Trophoblast cell (in vitro differentiated cells and primary cell): ENCODE data around the gene SRC.

Experiments used
- DNase-seq, 2 donors: peaks; one replicate each; pipeline ENCODE4 v3.0.0-alpha.2; 2016
- H2AFZ ChIP-seq: 2 replicates; pipeline ENCODE4 v1.6.1; 2013; ENCODE audit warnings: low read length, moderate library complexity, mild to moderate bottlenecking; ENCODE audit not compliant: insufficient read depth, poor library complexity
- H2AK5ac ChIP-seq: 2 replicates; pipeline ENCODE4 v1.6.1; 2013; ENCODE audit warnings: mild to moderate bottlenecking, low read length
- H2BK120ac ChIP-seq: 2 replicates; pipeline ENCODE4 v1.6.1; 2013; ENCODE audit warnings: low read length, mild to moderate bottlenecking, moderate library complexity; ENCODE audit not compliant: insufficient read depth, poor library complexity
- H2BK12ac ChIP-seq: 2 replicates; pipeline ENCODE4 v1.6.1; 2013; ENCODE audit warnings: mild to moderate bottlenecking, low read length, moderate library complexity
- H2BK5ac ChIP-seq: 2 replicates; pipeline ENCODE4 v1.6.1; 2013; ENCODE audit warnings: low read length, low read depth, moderate library complexity, mild to moderate bottlenecking; ENCODE audit not compliant: poor library complexity
- H3K14ac ChIP-seq: 2 replicates; pipeline ENCODE4 v1.6.1; 2013; ENCODE audit warnings: mild to moderate bottlenecking, low read length
- H3K18ac ChIP-seq: 2 replicates; pipeline ENCODE4 v1.6.1; 2013; ENCODE audit warnings: mild to moderate bottlenecking, low read length
- H3K23ac ChIP-seq: 2 replicates; pipeline ENCODE4 v1.6.1; 2013; ENCODE audit warnings: low read length
- H3K27ac ChIP-seq: 2 replicates; pipeline ENCODE4 v1.5.1; 2013; ENCODE audit warnings: low read depth, mild to moderate bottlenecking, inconsistent platforms, low read length, moderate library complexity
- H3K27me3 ChIP-seq: 2 replicates; pipeline ENCODE4 v1.6.1; 2013; ENCODE audit warnings: inconsistent platforms, mild to moderate bottlenecking, low read length, moderate library complexity; ENCODE audit not compliant: insufficient read depth
- H3K36me3 ChIP-seq, 2 experiments: 1 replicate in 1 of 2; 2 replicates in 1 of 2; pipeline ENCODE4 v1.6.1; 2013; ENCODE audit warnings: low read length in 2 of 2, mild to moderate bottlenecking in 2 of 2, moderate library complexity in 1 of 2; ENCODE audit not compliant: insufficient read depth in 2 of 2, control insufficient read depth in 1 of 2
- H3K4ac ChIP-seq: 2 replicates; pipeline ENCODE4 v1.6.1; 2013; ENCODE audit warnings: low read depth, mild to moderate bottlenecking, low read length, moderate library complexity
- H3K4me1 ChIP-seq, 2 experiments: 1 replicate in 1 of 2; 2 replicates in 1 of 2; pipeline ENCODE4 v1.6.1; 2013; ENCODE audit warnings: low read length in 2 of 2, mild to moderate bottlenecking in 2 of 2, moderate library complexity in 1 of 2; ENCODE audit not compliant: insufficient read depth in 2 of 2, control insufficient read depth in 1 of 2
- H3K4me2 ChIP-seq: 2 replicates; pipeline ENCODE4 v1.6.1; 2013; ENCODE audit warnings: inconsistent platforms, mild to moderate bottlenecking, low read length, moderate library complexity
- H3K4me3 ChIP-seq: 2 replicates; pipeline ENCODE4 v1.5.1; 2013; ENCODE audit warnings: mild to moderate bottlenecking, low read depth, low read length, inconsistent platforms
- H3K79me1 ChIP-seq: one replicate; pipeline ENCODE4 v1.6.1; 2013; ENCODE audit warnings: low read length
- H3K79me2 ChIP-seq: 2 replicates; pipeline ENCODE4 v1.6.1; 2013; ENCODE audit warnings: low read length, mild to moderate bottlenecking; ENCODE audit not compliant: control insufficient read depth, insufficient read depth, poor library complexity
- H3K9ac ChIP-seq: 2 replicates; pipeline ENCODE4 v1.6.1; 2013; ENCODE audit warnings: mild to moderate bottlenecking, low read length
- H3K9me3 ChIP-seq: 2 replicates; pipeline ENCODE4 v1.6.1; 2013; ENCODE audit warnings: low read depth, mild to moderate bottlenecking, control low read depth, inconsistent platforms, low read length; ENCODE audit not compliant: insufficient read depth
- H4K12ac ChIP-seq: 2 replicates; pipeline ENCODE4 v1.6.1; 2013; ENCODE audit warnings: low read depth, mild to moderate bottlenecking, low read length, moderate library complexity
- H4K8ac ChIP-seq: 2 replicates; pipeline ENCODE4 v1.6.1; 2013; ENCODE audit warnings: low read depth, mild to moderate bottlenecking, low read length, moderate library complexity
- H4K91ac ChIP-seq: one replicate; pipeline ENCODE4 v1.6.1; 2013; ENCODE audit warnings: low read depth, mild to moderate bottlenecking, low read length, moderate library complexity
- WGBS: extraction: QIAGEN DNeasy Blood & Tissue Kit; methylation state at CpG from one replicate; pipeline ENCODE4 v1.1.7; 2013; ENCODE audit warnings: missing lambda C conversion rate; ENCODE audit not compliant: insufficient read length, insufficient coverage; ENCODE audit errors: extremely low coverage; 5-methylcytosine and 5-hydroxymethylcytosine counted together

Gene SRC

DNA sequence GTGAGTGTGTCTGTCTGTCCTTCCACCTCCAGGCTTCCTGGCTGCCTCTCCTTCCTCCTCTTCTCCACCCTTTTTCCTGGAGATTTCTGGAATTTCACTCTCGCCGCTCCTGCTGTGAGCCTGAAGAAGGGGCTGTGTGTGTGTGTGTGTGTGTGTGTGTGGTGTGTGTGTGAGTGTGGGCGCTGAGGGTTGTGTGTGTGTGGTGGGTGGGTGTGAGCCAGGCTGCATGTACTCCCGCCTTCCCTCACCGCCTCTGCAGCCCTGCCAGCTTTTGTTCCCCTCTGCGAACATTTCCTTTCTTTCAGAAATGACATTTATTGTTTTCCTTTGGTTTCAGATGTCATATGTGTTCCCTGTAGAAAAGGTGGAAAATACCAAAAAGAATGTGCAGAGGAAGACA is 76.0 kb downstream of the SRC start:
- H3K4me3 ChIP-seq = no peak overlapping the region
- no peak overlapping the region for H3K4ac ChIP-seq
- no peak overlapping the region for H4K8ac ChIP-seq
- H2AK5ac ChIP-seq = no peak overlapping the region
- peaks cover 0 to 2% of the 10 kb centered on the region in 2 experiments for H3K36me3 ChIP-seq
- H3K4me2 ChIP-seq = no peak overlapping the region
- H3K14ac ChIP-seq = no peak overlapping the region
- no peaks in the 10 kb centered on the region for H3K79me2 ChIP-seq
- no peak overlapping the region for H3K23ac ChIP-seq
- no peak overlapping the region for H2BK12ac ChIP-seq
- no CpG with 5 or more reads among the region's 6 CpGs for WGBS
- H3K9ac ChIP-seq = no peak overlapping the region
- no peak for DNase-seq
- H4K91ac ChIP-seq = no peak overlapping the region
- H4K12ac ChIP-seq = no peak overlapping the region
- H2BK5ac ChIP-seq = no peak overlapping the region
- no peaks in the 10 kb centered on the region for H3K27me3 ChIP-seq
- H2BK120ac ChIP-seq = no peak overlapping the region
- no peaks in the 10 kb centered on the region for H3K79me1 ChIP-seq
- peaks cover 8% of the 10 kb centered on the region for H3K9me3 ChIP-seq
- no peak overlapping the region for H3K27ac ChIP-seq
- H2AFZ ChIP-seq = no peak overlapping the region
- peaks cover 0 to 1% of the 10 kb centered on the region in 2 experiments for H3K4me1 ChIP-seq
- no peak overlapping the region for H3K18ac ChIP-seq

DNA sequence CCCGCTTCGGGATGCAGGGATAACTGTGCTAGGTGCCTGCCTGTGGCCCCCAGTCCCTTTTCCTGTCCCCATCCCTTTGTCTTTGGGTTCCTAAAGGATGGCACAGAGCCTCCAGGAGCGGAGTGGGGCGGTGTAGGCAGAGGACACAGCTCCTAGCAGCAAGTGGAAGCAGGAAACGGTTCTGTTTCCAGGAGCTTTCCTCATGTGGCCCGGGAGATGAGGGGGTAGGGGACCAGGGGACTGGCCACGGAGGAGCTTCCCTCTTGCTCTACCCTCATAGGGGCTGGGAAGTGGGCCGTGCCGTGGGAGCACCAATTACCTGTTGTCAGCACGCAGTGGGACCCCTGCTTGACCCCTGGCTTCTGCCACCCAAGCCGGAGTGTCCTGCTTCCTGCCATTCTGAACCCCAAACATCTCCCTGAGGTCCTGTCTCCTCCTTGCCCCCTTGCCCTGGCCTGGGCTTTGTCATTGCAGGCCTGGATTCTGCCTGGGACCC is 76.9 kb downstream of the SRC start:
- no peak overlapping the region for H2AFZ ChIP-seq
- no peak overlapping the region for H3K14ac ChIP-seq
- no peak for DNase-seq
- peaks cover 0 to 1% of the 10 kb centered on the region in 2 experiments for H3K4me1 ChIP-seq
- no peak overlapping the region for H4K91ac ChIP-seq
- no peak overlapping the region for H4K12ac ChIP-seq
- peaks cover 0 to 2% of the 10 kb centered on the region in 2 experiments for H3K36me3 ChIP-seq
- H2BK12ac ChIP-seq = no peak overlapping the region
- H3K79me2 ChIP-seq = no peaks in the 10 kb centered on the region
- H3K4me2 ChIP-seq = no peak overlapping the region
- H2AK5ac ChIP-seq = no peak overlapping the region
- no peak overlapping the region for H3K4ac ChIP-seq
- WGBS = no CpG with 5 or more reads among the region's 11 CpGs
- no peak overlapping the region for H3K9ac ChIP-seq
- no peak overlapping the region for H3K27ac ChIP-seq
- no peaks in the 10 kb centered on the region for H3K27me3 ChIP-seq
- H3K79me1 ChIP-seq = no peaks in the 10 kb centered on the region
- no peak overlapping the region for H2BK120ac ChIP-seq
- no peak overlapping the region for H4K8ac ChIP-seq
- no peak overlapping the region for H3K23ac ChIP-seq
- H3K9me3 ChIP-seq = peaks cover 7% of the 10 kb centered on the region
- H3K4me3 ChIP-seq = no peak overlapping the region
- no peak overlapping the region for H2BK5ac ChIP-seq
- H3K18ac ChIP-seq = no peak overlapping the region

DNA sequence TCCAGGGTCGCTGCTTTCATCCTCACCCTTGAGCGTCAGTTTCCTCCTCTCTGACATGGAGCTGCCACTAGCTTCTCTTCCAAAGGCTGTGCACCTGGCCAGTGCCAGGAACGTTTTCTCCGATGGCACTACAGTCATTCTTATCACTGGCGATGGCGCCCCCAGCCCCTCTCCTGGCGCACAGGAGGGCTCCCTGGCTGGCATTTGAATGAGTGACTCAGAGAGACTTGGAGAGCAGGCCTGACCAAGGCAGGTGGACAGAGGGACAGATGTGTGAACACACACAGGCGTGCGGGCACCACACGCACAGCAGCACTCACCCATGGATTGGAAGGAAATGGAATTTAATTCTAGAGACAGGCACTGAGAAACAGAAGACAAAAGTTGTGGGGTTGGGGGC is 77.6 kb downstream of the SRC start:
- H4K8ac ChIP-seq = no peak overlapping the region
- no peak for DNase-seq
- no peak overlapping the region for H2BK5ac ChIP-seq
- no peaks in the 10 kb centered on the region for H3K79me2 ChIP-seq
- no peak overlapping the region for H2AK5ac ChIP-seq
- no peak overlapping the region for H3K4ac ChIP-seq
- H3K9me3 ChIP-seq = peaks cover 7% of the 10 kb centered on the region
- no peak overlapping the region for H3K14ac ChIP-seq
- no peak overlapping the region for H2AFZ ChIP-seq
- H3K4me3 ChIP-seq = no peak overlapping the region
- peaks cover 0 to 2% of the 10 kb centered on the region in 2 experiments for H3K36me3 ChIP-seq
- peaks cover 0 to 1% of the 10 kb centered on the region in 2 experiments for H3K4me1 ChIP-seq
- H3K18ac ChIP-seq = no peak overlapping the region
- H4K91ac ChIP-seq = no peak overlapping the region
- no peaks in the 10 kb centered on the region for H3K27me3 ChIP-seq
- H3K9ac ChIP-seq = no peak overlapping the region
- H3K23ac ChIP-seq = no peak overlapping the region
- H2BK120ac ChIP-seq = no peak overlapping the region
- H3K4me2 ChIP-seq = no peak overlapping the region
- no peak overlapping the region for H2BK12ac ChIP-seq
- no peaks in the 10 kb centered on the region for H3K79me1 ChIP-seq
- H4K12ac ChIP-seq = no peak overlapping the region
- WGBS = no CpG with 5 or more reads among the region's 10 CpGs
- no peak overlapping the region for H3K27ac ChIP-seq

DNA sequence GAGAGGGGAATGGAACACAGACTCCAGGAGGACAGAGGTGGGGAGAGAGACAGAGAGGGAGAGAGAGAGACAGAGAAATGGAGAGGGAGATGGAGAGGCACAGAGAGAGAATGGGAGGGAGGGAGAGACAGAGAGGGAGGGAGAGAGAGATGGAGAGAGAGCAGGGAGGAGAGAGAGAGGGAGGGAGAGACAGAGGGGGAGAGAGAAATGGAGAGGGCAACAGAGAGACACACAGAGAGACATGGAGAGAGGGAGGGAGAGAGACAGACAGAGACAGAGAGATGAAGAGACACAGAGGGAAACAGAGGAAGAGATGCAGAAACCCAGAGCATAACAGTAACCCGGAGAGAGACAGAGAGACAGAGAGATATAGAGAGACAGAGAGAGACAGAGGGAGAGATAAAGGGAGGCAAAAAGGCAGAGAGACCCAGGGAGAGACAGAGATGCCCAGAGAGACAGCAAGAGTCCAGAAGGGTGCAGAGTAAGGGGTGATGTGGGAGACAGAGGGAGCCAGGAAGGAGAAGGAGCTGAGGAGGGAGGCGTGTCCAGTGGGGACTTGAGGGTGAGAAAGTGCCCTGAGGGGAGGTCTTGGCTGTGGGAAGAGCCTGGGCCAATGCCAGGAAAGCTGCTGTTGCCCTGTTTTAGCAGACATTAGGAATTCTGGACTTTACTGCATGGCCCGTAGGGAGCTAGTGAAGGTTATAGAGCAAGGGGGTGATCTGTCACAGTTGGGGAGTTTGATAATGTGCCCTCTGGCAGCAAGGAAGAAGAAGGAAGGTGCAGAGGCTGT is 78.3 kb downstream of the SRC start:
- H3K14ac ChIP-seq = no peak overlapping the region
- WGBS = no CpG with 5 or more reads among the region's 3 CpGs
- H4K91ac ChIP-seq = no peak overlapping the region
- no peak for DNase-seq
- no peak overlapping the region for H3K4me3 ChIP-seq
- H3K4me2 ChIP-seq = no peak overlapping the region
- H2AK5ac ChIP-seq = no peak overlapping the region
- H3K9ac ChIP-seq = no peak overlapping the region
- H2BK12ac ChIP-seq = no peak overlapping the region
- H4K8ac ChIP-seq = no peak overlapping the region
- no peak overlapping the region for H2AFZ ChIP-seq
- H3K79me2 ChIP-seq = no peaks in the 10 kb centered on the region
- H3K9me3 ChIP-seq = peaks cover 5% of the 10 kb centered on the region
- H3K27me3 ChIP-seq = no peaks in the 10 kb centered on the region
- peaks cover 0 to 1% of the 10 kb centered on the region in 2 experiments for H3K4me1 ChIP-seq
- H3K27ac ChIP-seq = no peak overlapping the region
- H3K36me3 ChIP-seq = peaks cover 0 to 2% of the 10 kb centered on the region in 2 experiments
- H4K12ac ChIP-seq = no peak overlapping the region
- H2BK120ac ChIP-seq = no peak overlapping the region
- H2BK5ac ChIP-seq = no peak overlapping the region
- no peak overlapping the region for H3K4ac ChIP-seq
- H3K18ac ChIP-seq = no peak overlapping the region
- no peak overlapping the region for H3K23ac ChIP-seq
- no peaks in the 10 kb centered on the region for H3K79me1 ChIP-seq
